A549 (cell line): ENCODE data around the gene PRG3. TPM values are rescaled to one million over a fixed set of nuclear protein-coding genes. Genes with fewer than 3 reads are reported as not detected.
A peak's percentile ranks its signal among the peaks of the same experiment; 100 is the strongest.

Experiments
- ATAC-seq, 2 experiments: fragments of 200-7000 bp in 1 of 2; fragments of >200 bp in 1 of 2; cut with Nextera tagmentation in 1 of 2; cut with Tn5 transposase in 1 of 2; 3 replicates each; pipeline versions ENCODE4 v1.8.0 to v1.9.1; 2018 to 2020; ENCODE audit warnings: mild to moderate bottlenecking in 1 of 2, moderate library complexity in 1 of 2
- CTCF ChIA-PET: fragments of 300-600 bp; sonication (Branson Sonifier 250); formaldehyde crosslinking; extraction: SDS; loops from one replicate; lab custom pipeline; 2021; ENCODE audit warnings: antibody characterized with exemption, inconsistent platforms; lab: Yijun Ruan, JAX
- POLR2A ChIA-PET: fragments of 350-600 bp; formaldehyde crosslinking; extraction: SDS; loops from one replicate; lab custom pipeline; 2021; ENCODE audit warnings: antibody characterized with exemption, inconsistent platforms; lab: Yijun Ruan, JAX
- DNase-seq, 2 experiments: peaks; one replicate each; pipeline versions ENCODE4 v3.0.0 to v3.0.0-alpha.2; 2011 to 2016; ENCODE audit warnings: low read depth in 1 of 2, low spot score in 1 of 2
- FAIRE-seq: peaks from 2 replicates; lab custom pipeline; 2011; peaks lifted over from hg19 to GRCh38; lab: Jason Lieb, UNC
- H3K27ac ChIP-seq, 2 experiments: fragments of >200 bp; sonication (Bioruptor Twin); formaldehyde crosslinking; 3 replicates each; pipeline ENCODE4 v1.5.1; 2016 to 2017
- H3K4me1 ChIP-seq: fragments of >200 bp; sonication (Bioruptor Twin); formaldehyde crosslinking; 3 replicates; pipeline ENCODE4 v1.6.1; 2016
- H3K4me2 ChIP-seq: fragments of >200 bp; sonication (Bioruptor Twin); formaldehyde crosslinking; 3 replicates; pipeline ENCODE4 v1.6.1; 2016
- H3K4me3 ChIP-seq: fragments of >200 bp; sonication (Bioruptor Twin); formaldehyde crosslinking; 3 replicates; pipeline ENCODE4 v1.5.1; 2016
- H3K9me3 ChIP-seq: fragments of >200 bp; sonication (Bioruptor Twin); formaldehyde crosslinking; 3 replicates; pipeline ENCODE4 v1.6.1; 2016
- FOSL2 ChIP-seq, 2 experiments: fragments of 450-650 bp in 1 of 2; fragments of >200 bp in 1 of 2; sonication (Bioruptor Twin) in 1 of 2; formaldehyde crosslinking; IDR thresholded peaks; 2 replicates each; pipeline versions ENCODE4 v1.5.0 to v1.6.1; 2016 to 2020; ENCODE audit warnings: mild to moderate bottlenecking in 1 of 2, moderate library complexity in 1 of 2
- GATA3 ChIP-seq: IDR thresholded peaks from 2 replicates; pipeline ENCODE4 v1.6.1; 2012; ENCODE audit warnings: borderline replicate concordance
- HEYL ChIP-seq: fragments of 250-450 bp; sonication (Bioruptor Pico); IDR thresholded peaks from 2 replicates; pipeline ENCODE4 v1.8.0; 2021; ENCODE audit warnings: mild to moderate bottlenecking, moderate library complexity
- HOXA7 ChIP-seq: fragments of 250-450 bp; sonication (Bioruptor Pico); IDR thresholded peaks from 2 replicates; pipeline ENCODE4 v1.5.0; 2020; ENCODE audit warnings: mild to moderate bottlenecking, moderate library complexity
- HOXB5 ChIP-seq: fragments of 250-450 bp; sonication (Bioruptor Pico); IDR thresholded peaks from 2 replicates; pipeline ENCODE4 v1.5.0; 2020; ENCODE audit warnings: mild to moderate bottlenecking, moderate library complexity
- KDM1A ChIP-seq: fragments of 200-600 bp; sonication (generic); IDR thresholded peaks from 2 replicates; pipeline ENCODE4 v1.6.1; 2016; ENCODE audit warnings: low read depth, mild to moderate bottlenecking
- NFE2L2 ChIP-seq: fragments of 150-350 bp; conservative IDR thresholded peaks from 2 replicates; pipeline ENCODE4 v1.6.1; 2014; ENCODE audit warnings: low read length
- NPAS2 ChIP-seq: fragments of 250-450 bp; sonication (Bioruptor Pico); IDR thresholded peaks from 2 replicates; pipeline ENCODE4 v1.8.0; 2022; ENCODE audit warnings: mild to moderate bottlenecking, moderate library complexity, borderline replicate concordance
- NR3C1 ChIP-seq: fragments of >200 bp; sonication (Bioruptor Twin); formaldehyde crosslinking; IDR thresholded peaks from 3 replicates; pipeline ENCODE4 v1.6.1; 2017
- PHF8 ChIP-seq: fragments of 200-600 bp; sonication (generic); IDR thresholded peaks from 2 replicates; pipeline ENCODE4 v1.6.1; 2016; ENCODE audit warnings: low read depth, mild to moderate bottlenecking, antibody characterized with exemption, moderate library complexity, borderline replicate concordance
- RAD21 ChIP-seq, 2 experiments: fragments of >200 bp in 1 of 2; sonication (Bioruptor Twin) in 1 of 2; formaldehyde crosslinking in 1 of 2; IDR thresholded peaks in 1 of 2; conservative IDR thresholded peaks in 1 of 2; 2 replicates in 1 of 2; 3 replicates in 1 of 2; pipeline ENCODE4 v1.6.1; 2012 to 2018; ENCODE audit warnings: inconsistent platforms in 1 of 2
- RNF2 ChIP-seq: fragments of 200-600 bp; sonication (generic); IDR thresholded peaks from 2 replicates; pipeline ENCODE4 v1.6.1; 2016; ENCODE audit warnings: low read depth, mild to moderate bottlenecking, antibody characterized with exemption, moderate library complexity, borderline replicate concordance
- WGBS: methylation state at CpG from one replicate; pipeline ENCODE4 v1.1.6; 2017; ENCODE audit errors: missing lambda C conversion rate; 5-methylcytosine and 5-hydroxymethylcytosine counted together
- polyA plus RNA-seq, 4 experiments: library from polyadenylated mRNA; depleted of rRNA in 3 of 4; stranded (reverse); fragments of >200 nt; fragmentation: RNase III in 1 of 4; extraction: RNeasy Plus Mini Kit Qiagen cat#74134 plus additional on column Dnase treatment in 1 of 4; gene quantifications; 2 replicates in 3 of 4; 3 replicates in 1 of 4; pipeline ENCODE4 v1.2.3, GENCODE V29; 2011 to 2017
- TF ChIP-seq, protein P1 (sequence below): fragments of 450-650 bp; IDR thresholded peaks from 2 replicates; pipeline ENCODE4 v1.6.1; 2014; ENCODE audit warnings: antibody characterized with exemption
- TF ChIP-seq, protein P2 (sequence below): fragments of 200-600 bp; sonication (generic); IDR thresholded peaks from 2 replicates; pipeline ENCODE4 v1.6.1; 2016; ENCODE audit warnings: antibody characterized with exemption, mild to moderate bottlenecking, moderate library complexity
- TF ChIP-seq, protein P3 (sequence below): fragments of 150-350 bp; IDR thresholded peaks from 2 replicates; pipeline ENCODE4 v1.6.1; 2014; ENCODE audit warnings: low read depth, mild to moderate bottlenecking, low read length

Gene PRG3
- polyA plus RNA-seq, 2 of the 4 experiments (the other 2 are of a cell fraction), result not detected

DNA sequence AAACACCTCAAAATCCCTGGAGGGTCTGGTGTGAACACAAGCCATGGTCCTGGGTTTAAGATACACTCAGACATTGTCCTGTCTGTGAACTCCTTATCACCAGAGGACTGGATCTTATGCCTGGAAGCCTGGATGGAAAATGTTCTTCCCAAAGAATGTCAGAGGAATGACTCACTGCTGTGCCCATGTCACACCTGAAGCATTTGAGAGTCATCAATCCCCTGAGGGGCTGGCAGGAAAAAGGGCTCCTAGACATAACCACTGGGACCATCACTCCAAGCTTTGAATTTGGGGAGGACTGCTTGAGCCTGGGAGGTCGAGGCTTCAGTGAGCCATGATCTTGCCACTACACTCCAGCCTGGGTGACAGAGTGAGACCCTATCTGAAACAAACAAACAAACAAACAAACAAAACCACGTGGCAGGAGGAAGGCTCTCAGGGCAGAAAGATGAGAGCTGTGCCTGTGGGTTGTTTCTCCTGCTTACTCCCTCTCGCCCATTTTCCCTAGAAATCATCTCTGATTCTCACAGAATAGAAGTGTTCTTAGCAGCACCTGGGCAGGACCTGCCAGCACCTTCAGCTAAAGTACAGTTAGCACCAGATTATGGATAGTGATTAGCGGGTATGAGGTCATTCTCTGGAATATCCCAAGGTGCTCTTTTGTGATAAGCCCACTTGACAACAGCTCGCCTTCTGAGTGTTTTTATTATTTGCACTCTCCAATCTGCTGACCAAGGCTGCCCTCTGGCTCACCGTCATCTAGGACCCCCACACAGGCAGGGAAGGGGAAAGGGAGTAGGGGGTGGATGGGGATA is 21.4 kb upstream of the PRG3 start:
- Histone ChIP-seq H3K9me3 (no peaks in the 10 kb centered on the region), H3K4me1 (peaks cover 36% of the 10 kb centered on the region), H3K4me3 (no peak overlapping the region), H3K27ac (peak overlapping the region in 1 of 2 experiments; percentile 32; a peak in 2 of 6 replicates), H3K4me2 (peak overlapping the region; percentile 25; the same call in 1 of the 3 replicates)
- ChIA-PET POLR2A (no interaction called here), CTCF (interaction anchor here (0.6 to 1.4 kb wide), 2 partner anchors 28 to 56 kb away, joined by 3 to 4 read pairs; no protein-coding TSS in a partner anchor)
- FAIRE-seq (no peak), ATAC-seq (peak; percentile 55 to 65), DNase-seq (peak; percentile 41 to 56)
- WGBS, result 36% methylated on average over 6 of the region's 6 CpGs
- TF ChIP-seq FOSL2 (IDR thresholded peaks at IDR 0.05) (no peak), FOSL2 (CRISPR knock-in tag; IDR thresholded peaks at IDR 0.05) (peak; percentile 64), GATA3 (no peak; the same call in 1 of the 2 replicates), HOXB5 (CRISPR knock-in tag) (no peak), RNF2 (no peak)

DNA sequence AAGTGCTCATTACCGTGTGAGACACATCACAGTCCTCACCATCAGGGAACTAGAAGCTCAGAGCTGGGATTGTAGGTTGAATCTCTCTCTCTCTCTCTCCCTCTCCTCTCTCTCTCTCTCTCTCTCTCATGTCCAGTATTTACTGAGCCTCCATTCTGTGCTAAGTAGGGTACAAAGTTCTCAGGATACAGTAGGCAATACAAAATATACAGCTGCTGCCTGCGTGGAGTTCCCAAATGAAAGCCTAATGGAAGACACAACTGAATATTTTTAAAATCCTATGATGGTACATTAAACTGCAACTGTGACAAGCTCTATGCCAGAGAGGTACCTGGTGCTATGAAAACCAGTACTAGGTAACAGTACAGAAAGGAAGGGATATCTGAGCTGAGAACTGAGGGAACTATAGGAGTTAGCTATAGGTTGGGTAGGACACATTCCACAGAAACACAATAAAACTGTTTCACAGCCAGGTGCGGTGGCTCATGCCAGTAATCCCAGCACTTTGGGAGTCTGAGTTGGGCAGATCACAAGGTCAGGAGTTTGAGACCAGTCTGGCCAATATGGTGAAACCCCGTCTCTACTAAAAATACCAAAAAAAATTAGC is 19.1 kb upstream of the PRG3 start:
- H3K9me3 ChIP-seq, result no peaks in the 10 kb centered on the region
- no peak overlapping the region for H3K27ac ChIP-seq
- no peak overlapping the region for H3K4me3 ChIP-seq
- 52% methylated on average over 4 of the region's 4 CpGs for WGBS
- ChIA-PET POLR2A (no interaction called here), CTCF (interaction anchor here (0.7 to 2.4 kb wide), 6 partner anchors 18 to 127 kb away, joined by 3 to 12 read pairs (median 4); partner anchors contain the start of gene PRG3)
- FAIRE-seq, result no peak
- TF ChIP-seq NFE2L2, result no peak
- TF ChIP-seq, protein P1, sequence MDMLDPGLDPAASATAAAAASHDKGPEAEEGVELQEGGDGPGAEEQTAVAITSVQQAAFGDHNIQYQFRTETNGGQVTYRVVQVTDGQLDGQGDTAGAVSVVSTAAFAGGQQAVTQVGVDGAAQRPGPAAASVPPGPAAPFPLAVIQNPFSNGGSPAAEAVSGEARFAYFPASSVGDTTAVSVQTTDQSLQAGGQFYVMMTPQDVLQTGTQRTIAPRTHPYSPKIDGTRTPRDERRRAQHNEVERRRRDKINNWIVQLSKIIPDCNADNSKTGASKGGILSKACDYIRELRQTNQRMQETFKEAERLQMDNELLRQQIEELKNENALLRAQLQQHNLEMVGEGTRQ, result no peak
- no peak for TF ChIP-seq PHF8
- TF ChIP-seq, protein P2, sequence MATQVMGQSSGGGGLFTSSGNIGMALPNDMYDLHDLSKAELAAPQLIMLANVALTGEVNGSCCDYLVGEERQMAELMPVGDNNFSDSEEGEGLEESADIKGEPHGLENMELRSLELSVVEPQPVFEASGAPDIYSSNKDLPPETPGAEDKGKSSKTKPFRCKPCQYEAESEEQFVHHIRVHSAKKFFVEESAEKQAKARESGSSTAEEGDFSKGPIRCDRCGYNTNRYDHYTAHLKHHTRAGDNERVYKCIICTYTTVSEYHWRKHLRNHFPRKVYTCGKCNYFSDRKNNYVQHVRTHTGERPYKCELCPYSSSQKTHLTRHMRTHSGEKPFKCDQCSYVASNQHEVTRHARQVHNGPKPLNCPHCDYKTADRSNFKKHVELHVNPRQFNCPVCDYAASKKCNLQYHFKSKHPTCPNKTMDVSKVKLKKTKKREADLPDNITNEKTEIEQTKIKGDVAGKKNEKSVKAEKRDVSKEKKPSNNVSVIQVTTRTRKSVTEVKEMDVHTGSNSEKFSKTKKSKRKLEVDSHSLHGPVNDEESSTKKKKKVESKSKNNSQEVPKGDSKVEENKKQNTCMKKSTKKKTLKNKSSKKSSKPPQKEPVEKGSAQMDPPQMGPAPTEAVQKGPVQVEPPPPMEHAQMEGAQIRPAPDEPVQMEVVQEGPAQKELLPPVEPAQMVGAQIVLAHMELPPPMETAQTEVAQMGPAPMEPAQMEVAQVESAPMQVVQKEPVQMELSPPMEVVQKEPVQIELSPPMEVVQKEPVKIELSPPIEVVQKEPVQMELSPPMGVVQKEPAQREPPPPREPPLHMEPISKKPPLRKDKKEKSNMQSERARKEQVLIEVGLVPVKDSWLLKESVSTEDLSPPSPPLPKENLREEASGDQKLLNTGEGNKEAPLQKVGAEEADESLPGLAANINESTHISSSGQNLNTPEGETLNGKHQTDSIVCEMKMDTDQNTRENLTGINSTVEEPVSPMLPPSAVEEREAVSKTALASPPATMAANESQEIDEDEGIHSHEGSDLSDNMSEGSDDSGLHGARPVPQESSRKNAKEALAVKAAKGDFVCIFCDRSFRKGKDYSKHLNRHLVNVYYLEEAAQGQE, result no peak
- TF ChIP-seq HEYL, result no peak
- no peak for ATAC-seq
- DNase-seq, result no peak
- H3K4me2 ChIP-seq, result no peak overlapping the region
- H3K4me1 ChIP-seq, result peaks cover 14% of the 10 kb centered on the region

DNA sequence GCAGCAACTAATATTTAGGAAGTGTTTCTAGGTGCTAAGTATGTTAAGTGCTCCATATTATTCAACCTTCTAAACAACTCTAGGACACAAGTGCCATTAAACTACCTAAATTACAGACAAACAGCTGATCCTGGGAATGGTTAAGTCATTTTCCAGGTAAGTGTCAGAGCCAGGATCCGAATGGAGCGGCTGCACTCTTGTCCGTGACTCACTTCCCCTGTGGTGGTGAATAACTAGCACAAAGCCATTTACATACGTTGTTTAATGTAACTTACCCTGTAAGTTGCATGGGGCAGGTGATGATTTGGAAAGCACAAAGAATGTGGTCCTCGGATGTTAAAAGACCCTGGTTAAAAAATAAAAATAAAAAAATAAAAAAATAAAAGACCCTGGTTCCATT is 18.3 kb upstream of the PRG3 start:
- POLR2A ChIA-PET, result no interaction called here
- DNase-seq (no peak), FAIRE-seq (no peak), ATAC-seq (no peak)
- Histone ChIP-seq H3K9me3 (no peaks in the 10 kb centered on the region), H3K27ac (no peak overlapping the region), H3K4me3 (no peak overlapping the region), H3K4me2 (no peak overlapping the region), H3K4me1 (peaks cover 14% of the 10 kb centered on the region)
- CTCF ChIA-PET, result interaction anchor here (1.2 to 2.4 kb wide), 3 partner anchors 18 to 59 kb away, joined by 3 to 12 read pairs (median 6); partner anchors contain the start of gene PRG3
- WGBS, result 49% methylated on average over 5 of the region's 5 CpGs
- TF ChIP-seq, protein P3, sequence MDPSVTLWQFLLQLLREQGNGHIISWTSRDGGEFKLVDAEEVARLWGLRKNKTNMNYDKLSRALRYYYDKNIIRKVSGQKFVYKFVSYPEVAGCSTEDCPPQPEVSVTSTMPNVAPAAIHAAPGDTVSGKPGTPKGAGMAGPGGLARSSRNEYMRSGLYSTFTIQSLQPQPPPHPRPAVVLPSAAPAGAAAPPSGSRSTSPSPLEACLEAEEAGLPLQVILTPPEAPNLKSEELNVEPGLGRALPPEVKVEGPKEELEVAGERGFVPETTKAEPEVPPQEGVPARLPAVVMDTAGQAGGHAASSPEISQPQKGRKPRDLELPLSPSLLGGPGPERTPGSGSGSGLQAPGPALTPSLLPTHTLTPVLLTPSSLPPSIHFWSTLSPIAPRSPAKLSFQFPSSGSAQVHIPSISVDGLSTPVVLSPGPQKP, result no peak
- TF ChIP-seq HOXA7 (CRISPR knock-in tag) (no peak), FOSL2 (IDR thresholded peaks at IDR 0.05) (no peak), FOSL2 (CRISPR knock-in tag; IDR thresholded peaks at IDR 0.05) (no peak), NPAS2 (no peak), RAD21 (conservative IDR thresholded peaks at IDR 0.05 in 1 of 2, IDR thresholded peaks at IDR 0.05 in 1 of 2) (no peak), KDM1A (no peak), NR3C1 (no peak)
